Measurements from ENCODE around the gene RTN3. TPM values are rescaled to one million over a fixed set of nuclear protein-coding genes. Genes with fewer than 3 reads are reported as not detected.

RTN3 gene
- polyA plus RNA-seq, 2 donors = 45.2 to 46.3 TPM

DNA sequence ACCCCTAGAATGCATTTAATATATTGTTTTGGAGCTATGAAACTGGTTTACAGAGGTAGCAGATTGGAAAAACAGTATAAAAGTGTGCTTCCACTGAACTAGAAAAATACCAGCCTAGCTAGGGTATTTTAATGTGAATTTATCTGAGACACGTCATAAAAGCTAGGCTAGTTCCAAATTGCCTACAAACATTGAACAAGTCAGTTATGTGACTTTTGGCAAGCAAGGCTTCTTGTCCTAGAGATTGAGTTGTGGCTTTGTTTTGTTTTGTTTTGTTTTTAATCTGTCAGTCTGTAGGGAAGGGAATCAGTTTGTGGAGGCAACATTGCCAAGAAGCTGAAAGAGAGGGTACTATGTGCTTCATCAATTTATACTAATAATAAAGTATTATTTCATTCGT, 24.2 kb downstream of the RTN3 start:
- no peaks in the 10 kb centered on the region for H3K9me3 ChIP-seq (ENCODE audit: control insufficient read depth in 2 of 2, insufficient read depth in 1 of 2, low read depth in 1 of 2, low read length in 1 of 2)
- no peak overlapping the region for H3K4me3 ChIP-seq (ENCODE audit: low read depth in 1 of 2, low read length in 2 of 2)
- WGBS, 2 donors = 43 to 46% methylated on average over 2 of the region's 2 CpGs
- H3K36me3 ChIP-seq (ENCODE audit: control insufficient read depth in 2 of 2, insufficient read depth in 2 of 2, low read length in 1 of 2) = no peaks in the 10 kb centered on the region
- no peaks in the 10 kb centered on the region for H3K27me3 ChIP-seq (ENCODE audit: control insufficient read depth in 1 of 2, insufficient read depth in 2 of 2, low read length in 2 of 2)
- peaks cover 0 to 4% of the 10 kb centered on the region in 2 donors for H3K4me1 ChIP-seq (ENCODE audit: control insufficient read depth in 2 of 2, insufficient read depth in 2 of 2, low read length in 1 of 2)
- no peak overlapping the region for H3K27ac ChIP-seq (ENCODE audit: low read depth in 2 of 2, low read length in 1 of 2)

GRCh38 chr11:63708764-63709163, 27.5 kb downstream of the RTN3 start:
- 90 to 100% methylated on average over 1 of the region's 1 CpG for WGBS, 2 donors
- Histone ChIP-seq H3K27ac (ENCODE audit: low read depth in 2 of 2, low read length in 1 of 2) (no peak overlapping the region), H3K4me1 (ENCODE audit: control insufficient read depth in 2 of 2, insufficient read depth in 2 of 2, low read length in 1 of 2) (peaks cover 0 to 4% of the 10 kb centered on the region in 2 donors), H3K27me3 (ENCODE audit: control insufficient read depth in 1 of 2, insufficient read depth in 2 of 2, low read length in 2 of 2) (no peaks in the 10 kb centered on the region), H3K4me3 (ENCODE audit: low read depth in 1 of 2, low read length in 2 of 2) (no peak overlapping the region), H3K36me3 (ENCODE audit: control insufficient read depth in 2 of 2, insufficient read depth in 2 of 2, low read length in 1 of 2) (no peaks in the 10 kb centered on the region), H3K9me3 (ENCODE audit: control insufficient read depth in 2 of 2, insufficient read depth in 1 of 2, low read depth in 1 of 2, low read length in 1 of 2) (no peaks in the 10 kb centered on the region)

DNA sequence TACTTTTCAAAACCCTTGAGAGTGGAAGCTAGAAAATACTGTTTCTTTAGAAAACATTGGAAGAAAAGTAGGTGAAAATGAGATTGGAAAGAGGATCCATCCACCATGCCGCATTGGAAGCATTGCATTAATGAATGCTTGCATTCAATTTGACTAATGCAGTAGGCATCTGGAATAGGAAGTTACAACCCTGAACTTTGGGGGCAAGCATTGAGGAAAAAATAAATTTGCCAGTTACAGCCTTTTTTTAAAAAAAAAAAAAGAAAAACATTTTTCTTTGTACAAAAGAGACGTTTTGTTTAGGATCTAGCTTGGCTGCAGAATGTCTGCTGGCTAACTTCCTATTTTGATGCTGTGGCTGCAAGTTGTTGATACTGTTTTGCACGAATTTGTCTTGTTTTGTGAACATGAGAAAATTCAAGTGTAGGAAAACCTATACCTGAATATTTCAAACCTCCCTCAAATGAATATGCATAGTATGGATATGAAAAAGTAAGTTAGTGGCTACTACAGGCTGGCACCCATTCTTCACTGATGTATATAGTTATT, 28.1 kb downstream of the RTN3 start:
- Histone ChIP-seq H3K9me3 (ENCODE audit: control insufficient read depth in 2 of 2, insufficient read depth in 1 of 2, low read depth in 1 of 2, low read length in 1 of 2) (no peaks in the 10 kb centered on the region), H3K4me3 (ENCODE audit: low read depth in 1 of 2, low read length in 2 of 2) (no peak overlapping the region), H3K27me3 (ENCODE audit: control insufficient read depth in 1 of 2, insufficient read depth in 2 of 2, low read length in 2 of 2) (no peaks in the 10 kb centered on the region), H3K36me3 (ENCODE audit: control insufficient read depth in 2 of 2, insufficient read depth in 2 of 2, low read length in 1 of 2) (no peaks in the 10 kb centered on the region), H3K27ac (ENCODE audit: low read depth in 2 of 2, low read length in 1 of 2) (no peak overlapping the region), H3K4me1 (ENCODE audit: control insufficient read depth in 2 of 2, insufficient read depth in 2 of 2, low read length in 1 of 2) (peaks cover 0 to 4% of the 10 kb centered on the region in 2 donors)
- 46 to 48% methylated on average over 3 of the region's 3 CpGs for WGBS, 2 donors

DNA sequence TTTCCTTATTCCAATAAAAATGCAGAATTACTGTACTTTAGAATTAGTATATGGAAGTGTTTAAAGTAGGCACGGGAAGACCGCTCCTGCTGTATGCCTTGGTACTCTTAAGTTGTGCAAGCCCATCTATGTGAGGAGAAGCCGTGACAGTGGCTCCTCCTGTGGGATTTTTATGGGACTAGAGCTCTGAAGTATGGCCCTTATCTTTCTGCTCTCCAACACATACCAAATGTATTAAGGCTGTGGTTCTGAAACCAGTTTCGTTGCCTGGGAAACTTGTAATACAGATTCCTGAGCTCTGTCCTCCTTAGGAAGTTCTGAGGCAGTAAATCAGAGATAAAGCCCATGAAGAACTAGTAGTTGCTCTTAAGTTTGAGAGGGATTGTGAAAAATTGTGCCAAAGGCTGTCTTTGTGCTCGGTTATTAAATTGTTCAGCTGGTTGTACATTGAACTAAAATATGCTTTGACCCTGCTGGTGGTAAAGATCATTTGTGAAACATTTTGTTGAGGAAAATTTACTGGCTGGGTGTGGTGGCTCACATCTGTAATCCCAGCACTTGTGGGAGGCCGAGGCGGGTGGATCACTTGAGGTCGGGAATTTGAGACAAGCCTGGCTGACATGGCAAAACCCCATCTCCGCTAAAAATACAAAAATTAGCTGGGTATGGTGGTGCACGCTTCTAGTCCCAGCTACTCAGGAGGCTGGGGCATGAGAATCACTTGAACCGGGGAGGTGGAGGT, 29.3 kb downstream of the RTN3 start:
- Histone ChIP-seq H3K4me3 (ENCODE audit: low read depth in 1 of 2, low read length in 2 of 2) (no peak overlapping the region), H3K27ac (ENCODE audit: low read depth in 2 of 2, low read length in 1 of 2) (no peak overlapping the region)

GRCh38 chr11:63711838-63712237, 30.5 kb downstream of the RTN3 start:
- H3K4me1 ChIP-seq (ENCODE audit: control insufficient read depth in 2 of 2, insufficient read depth in 2 of 2, low read length in 1 of 2) = no peaks in the 10 kb centered on the region

More for the DNA sequence above, 29.3 kb downstream of the RTN3 start:
- Histone ChIP-seq H3K27me3 (ENCODE audit: control insufficient read depth in 1 of 2, insufficient read depth in 2 of 2, low read length in 2 of 2) (no peaks in the 10 kb centered on the region), H3K4me1 (ENCODE audit: control insufficient read depth in 2 of 2, insufficient read depth in 2 of 2, low read length in 1 of 2) (no peaks in the 10 kb centered on the region), H3K36me3 (ENCODE audit: control insufficient read depth in 2 of 2, insufficient read depth in 2 of 2, low read length in 1 of 2) (no peaks in the 10 kb centered on the region), H3K9me3 (ENCODE audit: control insufficient read depth in 2 of 2, insufficient read depth in 1 of 2, low read depth in 1 of 2, low read length in 1 of 2) (no peaks in the 10 kb centered on the region)
- WGBS, 2 donors = 85 to 89% methylated on average over 11 of the region's 11 CpGs

GRCh38 chr11:63713766-63714165, 32.5 kb downstream of the RTN3 start:
- Histone ChIP-seq H3K4me1 (ENCODE audit: control insufficient read depth in 2 of 2, insufficient read depth in 2 of 2, low read length in 1 of 2) (no peaks in the 10 kb centered on the region), H3K27me3 (ENCODE audit: control insufficient read depth in 1 of 2, insufficient read depth in 2 of 2, low read length in 2 of 2) (no peaks in the 10 kb centered on the region), H3K9me3 (ENCODE audit: control insufficient read depth in 2 of 2, insufficient read depth in 1 of 2, low read depth in 1 of 2, low read length in 1 of 2) (no peaks in the 10 kb centered on the region), H3K36me3 (ENCODE audit: control insufficient read depth in 2 of 2, insufficient read depth in 2 of 2, low read length in 1 of 2) (no peaks in the 10 kb centered on the region), H3K27ac (ENCODE audit: low read depth in 2 of 2, low read length in 1 of 2) (no peak overlapping the region), H3K4me3 (ENCODE audit: low read depth in 1 of 2, low read length in 2 of 2) (no peak overlapping the region)
- 88 to 97% methylated on average over 2 of the region's 2 CpGs for WGBS, 2 donors

More at GRCh38 chr11:63711838-63712237, 30.5 kb downstream of the RTN3 start:
- Histone ChIP-seq H3K9me3 (ENCODE audit: control insufficient read depth in 2 of 2, insufficient read depth in 1 of 2, low read depth in 1 of 2, low read length in 1 of 2) (no peaks in the 10 kb centered on the region), H3K4me3 (ENCODE audit: low read depth in 1 of 2, low read length in 2 of 2) (no peak overlapping the region), H3K27ac (ENCODE audit: low read depth in 2 of 2, low read length in 1 of 2) (no peak overlapping the region), H3K36me3 (ENCODE audit: control insufficient read depth in 2 of 2, insufficient read depth in 2 of 2, low read length in 1 of 2) (no peaks in the 10 kb centered on the region), H3K27me3 (ENCODE audit: control insufficient read depth in 1 of 2, insufficient read depth in 2 of 2, low read length in 2 of 2) (no peaks in the 10 kb centered on the region)
- WGBS, 2 donors = 90 to 92% methylated on average over 6 of the region's 6 CpGs

GRCh38 chr11:63716046-63716445, 34.7 kb downstream of the RTN3 start:
- no peak overlapping the region for H3K27ac ChIP-seq (ENCODE audit: low read depth in 2 of 2, low read length in 1 of 2)
- no peaks in the 10 kb centered on the region for H3K9me3 ChIP-seq (ENCODE audit: control insufficient read depth in 2 of 2, insufficient read depth in 1 of 2, low read depth in 1 of 2, low read length in 1 of 2)
- no peaks in the 10 kb centered on the region for H3K4me1 ChIP-seq (ENCODE audit: control insufficient read depth in 2 of 2, insufficient read depth in 2 of 2, low read length in 1 of 2)
- no peak overlapping the region for H3K4me3 ChIP-seq (ENCODE audit: low read depth in 1 of 2, low read length in 2 of 2)
- no peaks in the 10 kb centered on the region for H3K27me3 ChIP-seq (ENCODE audit: control insufficient read depth in 1 of 2, insufficient read depth in 2 of 2, low read length in 2 of 2)
- H3K36me3 ChIP-seq (ENCODE audit: control insufficient read depth in 2 of 2, insufficient read depth in 2 of 2, low read length in 1 of 2) = no peaks in the 10 kb centered on the region

GRCh38 chr11:63719001-63719400, 37.7 kb downstream of the RTN3 start:
- Histone ChIP-seq H3K4me1 (ENCODE audit: control insufficient read depth in 2 of 2, insufficient read depth in 2 of 2, low read length in 1 of 2) (no peaks in the 10 kb centered on the region), H3K9me3 (ENCODE audit: control insufficient read depth in 2 of 2, insufficient read depth in 1 of 2, low read depth in 1 of 2, low read length in 1 of 2) (no peaks in the 10 kb centered on the region), H3K36me3 (ENCODE audit: control insufficient read depth in 2 of 2, insufficient read depth in 2 of 2, low read length in 1 of 2) (no peaks in the 10 kb centered on the region), H3K27ac (ENCODE audit: low read depth in 2 of 2, low read length in 1 of 2) (no peak overlapping the region), H3K4me3 (ENCODE audit: low read depth in 1 of 2, low read length in 2 of 2) (no peak overlapping the region), H3K27me3 (ENCODE audit: control insufficient read depth in 1 of 2, insufficient read depth in 2 of 2, low read length in 2 of 2) (no peaks in the 10 kb centered on the region)
- 84 to 95% methylated on average over 1 of the region's 1 CpG for WGBS, 2 donors

DNA sequence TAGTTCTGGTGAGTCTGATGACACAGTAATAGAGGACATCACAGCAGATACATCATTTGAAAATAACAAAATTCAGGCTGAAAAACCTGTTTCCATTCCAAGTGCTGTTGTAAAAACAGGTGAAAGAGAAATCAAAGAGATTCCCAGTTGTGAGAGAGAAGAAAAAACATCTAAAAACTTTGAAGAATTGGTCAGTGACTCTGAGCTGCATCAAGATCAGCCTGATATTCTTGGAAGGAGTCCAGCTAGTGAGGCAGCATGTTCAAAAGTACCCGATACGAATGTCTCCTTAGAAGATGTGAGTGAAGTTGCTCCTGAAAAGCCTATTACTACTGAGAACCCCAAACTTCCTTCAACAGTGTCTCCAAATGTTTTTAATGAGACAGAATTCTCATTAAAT, 38.7 kb downstream of the RTN3 start:
- no peak overlapping the region for H3K27ac ChIP-seq (ENCODE audit: low read depth in 2 of 2, low read length in 1 of 2)
- H3K27me3 ChIP-seq (ENCODE audit: control insufficient read depth in 1 of 2, insufficient read depth in 2 of 2, low read length in 2 of 2) = no peaks in the 10 kb centered on the region
- no peak overlapping the region for H3K4me3 ChIP-seq (ENCODE audit: low read depth in 1 of 2, low read length in 2 of 2)
- no peaks in the 10 kb centered on the region for H3K9me3 ChIP-seq (ENCODE audit: control insufficient read depth in 2 of 2, insufficient read depth in 1 of 2, low read depth in 1 of 2, low read length in 1 of 2)
- WGBS, 2 donors = 76 to 77% methylated on average over 2 of the region's 2 CpGs
- no peaks in the 10 kb centered on the region for H3K36me3 ChIP-seq (ENCODE audit: control insufficient read depth in 2 of 2, insufficient read depth in 2 of 2, low read length in 1 of 2)
- no peaks in the 10 kb centered on the region for H3K4me1 ChIP-seq (ENCODE audit: control insufficient read depth in 2 of 2, insufficient read depth in 2 of 2, low read length in 1 of 2)

DNA sequence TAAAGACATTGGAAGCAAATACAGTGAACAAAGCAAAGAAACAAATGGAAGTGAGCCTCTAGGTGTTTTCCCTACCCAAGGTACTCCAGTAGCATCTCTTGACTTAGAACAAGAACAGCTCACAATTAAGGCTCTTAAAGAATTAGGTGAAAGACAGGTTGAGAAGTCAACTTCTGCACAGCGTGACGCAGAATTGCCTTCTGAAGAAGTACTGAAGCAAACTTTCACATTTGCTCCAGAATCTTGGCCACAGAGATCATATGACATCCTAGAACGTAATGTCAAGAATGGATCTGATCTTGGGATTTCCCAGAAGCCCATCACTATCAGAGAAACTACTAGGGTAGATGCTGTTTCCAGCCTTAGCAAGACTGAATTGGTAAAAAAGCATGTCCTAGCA, 39.3 kb downstream of the RTN3 start:
- no peaks in the 10 kb centered on the region for H3K9me3 ChIP-seq (ENCODE audit: control insufficient read depth in 2 of 2, insufficient read depth in 1 of 2, low read depth in 1 of 2, low read length in 1 of 2)
- no peak overlapping the region for H3K27ac ChIP-seq (ENCODE audit: low read depth in 2 of 2, low read length in 1 of 2)
- 92 to 99% methylated on average over 3 of the region's 3 CpGs for WGBS, 2 donors
- no peaks in the 10 kb centered on the region for H3K4me1 ChIP-seq (ENCODE audit: control insufficient read depth in 2 of 2, insufficient read depth in 2 of 2, low read length in 1 of 2)
- no peaks in the 10 kb centered on the region for H3K36me3 ChIP-seq (ENCODE audit: control insufficient read depth in 2 of 2, insufficient read depth in 2 of 2, low read length in 1 of 2)
- H3K27me3 ChIP-seq (ENCODE audit: control insufficient read depth in 1 of 2, insufficient read depth in 2 of 2, low read length in 2 of 2) = no peaks in the 10 kb centered on the region
- no peak overlapping the region for H3K4me3 ChIP-seq (ENCODE audit: low read depth in 1 of 2, low read length in 2 of 2)
